GM19372 (cell line): ENCODE measurements around the gene CYP1A1.

ENCODE experiments used
- ATAC-seq: cut with Tn5 transposase; IDR thresholded peaks from one replicate; pipeline ENCODE4 v1.9.1; 2021; ENCODE audit warnings: mild to moderate bottlenecking, low read depth, moderate library complexity; ENCODE audit not compliant: unreplicated experiment

CYP1A1 gene

GRCh38 chr15:74696808-74697207 lies 28.5 kb downstream of the CYP1A1 start:
- ATAC-seq, result no peak

GRCh38 chr15:74696398-74696729 lies 29.0 kb downstream of the CYP1A1 start:
- no peak for ATAC-seq

- ATAC-seq, result peak; percentile 87
Observed at GRCh38 chr15:74695597-74696397, 29.5 kb downstream of the CYP1A1 start, which contains the start of gene EDC3. EDC3 (minus strand) TSS chr15:74696024; CDS start chr15:74675124, 20,900 bp downstream.

GRCh38 chr15:74692327-74692726 lies 33.0 kb downstream of the CYP1A1 start:
- no peak for ATAC-seq

- ATAC-seq, result no peak
Observed at GRCh38 chr15:74683758-74684157, 41.6 kb downstream of the CYP1A1 start.

- no peak for ATAC-seq
Observed at GRCh38 chr15:74682954-74683353, 42.4 kb downstream of the CYP1A1 start.

- ATAC-seq, result no peak
Observed at GRCh38 chr15:74680456-74680855, 44.9 kb downstream of the CYP1A1 start.

GRCh38 chr15:74676801-74677200 lies 48.5 kb downstream of the CYP1A1 start:
- no peak for ATAC-seq

GRCh38 chr15:74674161-74674560 lies 51.2 kb downstream of the CYP1A1 start:
- ATAC-seq, result no peak

GRCh38 chr15:74669627-74670026 lies 55.7 kb downstream of the CYP1A1 start:
- ATAC-seq, result no peak
